ENCODE results near the gene CHIT1.
"Not testable (repeated sequence)": the region's sequence is repeated elsewhere in the genome, so short reads cannot be mapped to it uniquely, and the experiment has no call there.

DNA sequence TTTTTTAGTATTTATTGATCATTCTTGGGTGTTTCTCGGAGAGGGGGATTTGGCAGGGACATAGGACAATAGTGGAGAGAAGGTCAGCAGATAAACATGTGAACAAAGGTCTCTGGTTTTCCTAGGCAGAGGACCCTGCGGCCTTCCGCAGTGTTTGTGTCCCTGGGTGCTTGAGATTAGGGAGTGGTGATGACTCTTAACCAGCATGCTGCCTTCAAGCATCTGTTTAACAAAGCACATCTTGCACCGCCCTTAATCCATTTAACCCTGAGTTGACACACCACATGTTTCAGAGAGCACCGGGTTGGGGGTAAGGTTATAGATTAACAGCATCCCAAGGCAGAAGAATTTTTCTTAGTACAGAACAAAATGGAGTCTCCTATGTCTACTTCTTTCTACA lies 36.7 kb upstream of the CHIT1 start:
- not testable (repeated sequence) for TF ChIP-seq FOXP2 (optimal IDR thresholded peaks at IDR 0.05; ENCODE audit: control extremely low read depth, extremely low read length, insufficient read depth); POLR2AphosphoS5 (IDR thresholded peaks at IDR 0.05; ENCODE audit: borderline replicate concordance, low read depth, low read length); EZH2 (IDR thresholded peaks at IDR 0.05)
